ENCODE data around the gene UGT1A7. TPM values are rescaled to one million over a fixed set of nuclear protein-coding genes. Genes with fewer than 3 reads are reported as not detected.

Gene UGT1A7
- total RNA-seq, 4 donors from 2014 or later: not detected

DNA sequence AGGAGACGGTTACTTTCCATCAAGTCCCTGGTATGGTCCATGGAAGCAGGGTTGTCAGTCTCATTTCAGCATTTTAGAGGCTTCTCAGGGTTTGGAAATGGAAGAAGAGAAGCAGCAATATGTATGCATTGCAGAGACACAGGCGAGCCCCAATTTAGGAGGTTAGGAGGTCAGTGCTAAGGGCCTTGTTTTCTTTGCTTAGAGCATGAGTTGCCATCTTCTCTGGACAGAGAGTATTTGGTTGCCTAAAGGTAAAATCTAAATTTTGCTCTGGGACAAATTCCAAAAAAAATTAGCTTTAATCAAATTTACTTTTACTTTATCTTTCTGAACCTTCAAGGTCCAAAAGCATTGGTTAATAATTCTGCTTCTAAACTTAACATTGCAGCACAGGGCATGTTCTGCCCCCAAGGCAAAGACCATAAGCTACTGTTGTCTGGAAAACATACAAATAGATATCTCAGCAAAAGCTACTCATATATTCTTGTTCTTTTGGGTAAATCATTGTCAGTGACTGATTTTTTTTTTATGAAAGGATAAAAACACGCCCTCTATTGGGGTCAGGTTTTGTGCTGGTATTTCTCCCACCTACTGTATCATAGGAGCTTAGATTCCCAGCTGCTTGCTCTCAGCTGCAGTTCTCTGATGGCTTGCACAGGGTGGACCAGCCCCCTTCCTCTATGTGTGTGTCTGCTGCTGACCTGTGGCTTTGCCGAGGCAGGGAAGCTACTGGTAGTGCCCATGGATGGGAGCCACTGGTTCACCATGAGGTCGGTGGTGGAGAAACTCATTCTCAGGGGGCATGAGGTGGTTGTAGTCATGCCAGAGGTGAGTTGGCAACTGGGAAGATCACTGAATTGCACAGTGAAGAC, 10.2 kb upstream of the UGT1A7 start, which contains the start of gene UGT1A9:
Gene UGT1A9 (plus strand): TSS at position 609 of the 872 bp plus-strand sequence. CDS start 37 bp downstream, at position 646.
- Histone ChIP-seq H3K4me3 (no peak within 1 kb of the TSS), H3K4me1 (no peaks in the 10 kb centered on the region), H3K27me3 (no peaks in the 10 kb centered on the region), H3K36me3 (no peaks in the 10 kb centered on the region), H3K27ac (no peak within 1 kb of the TSS), H3K9me3 (no peaks in the 10 kb centered on the region)
- in situ Hi-C loops (cut with MboI; ENCODE audit: low sequenced_read_pairs in 4 of 4): no loop called here
- intact Hi-C loops (cut with DNase I; ENCODE audit: low total_unique reads): no loop called here
- no peak for ATAC-seq
- TF ChIP-seq, protein P1, sequence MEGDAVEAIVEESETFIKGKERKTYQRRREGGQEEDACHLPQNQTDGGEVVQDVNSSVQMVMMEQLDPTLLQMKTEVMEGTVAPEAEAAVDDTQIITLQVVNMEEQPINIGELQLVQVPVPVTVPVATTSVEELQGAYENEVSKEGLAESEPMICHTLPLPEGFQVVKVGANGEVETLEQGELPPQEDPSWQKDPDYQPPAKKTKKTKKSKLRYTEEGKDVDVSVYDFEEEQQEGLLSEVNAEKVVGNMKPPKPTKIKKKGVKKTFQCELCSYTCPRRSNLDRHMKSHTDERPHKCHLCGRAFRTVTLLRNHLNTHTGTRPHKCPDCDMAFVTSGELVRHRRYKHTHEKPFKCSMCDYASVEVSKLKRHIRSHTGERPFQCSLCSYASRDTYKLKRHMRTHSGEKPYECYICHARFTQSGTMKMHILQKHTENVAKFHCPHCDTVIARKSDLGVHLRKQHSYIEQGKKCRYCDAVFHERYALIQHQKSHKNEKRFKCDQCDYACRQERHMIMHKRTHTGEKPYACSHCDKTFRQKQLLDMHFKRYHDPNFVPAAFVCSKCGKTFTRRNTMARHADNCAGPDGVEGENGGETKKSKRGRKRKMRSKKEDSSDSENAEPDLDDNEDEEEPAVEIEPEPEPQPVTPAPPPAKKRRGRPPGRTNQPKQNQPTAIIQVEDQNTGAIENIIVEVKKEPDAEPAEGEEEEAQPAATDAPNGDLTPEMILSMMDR (IDR thresholded peaks at IDR 0.05 in 4 of 5, conservative IDR thresholded peaks at IDR 0.05 in 1 of 5): no peak
- no peak for TF ChIP-seq POLR2A (IDR thresholded peaks at IDR 0.05)
- DNase-seq: no peak

DNA sequence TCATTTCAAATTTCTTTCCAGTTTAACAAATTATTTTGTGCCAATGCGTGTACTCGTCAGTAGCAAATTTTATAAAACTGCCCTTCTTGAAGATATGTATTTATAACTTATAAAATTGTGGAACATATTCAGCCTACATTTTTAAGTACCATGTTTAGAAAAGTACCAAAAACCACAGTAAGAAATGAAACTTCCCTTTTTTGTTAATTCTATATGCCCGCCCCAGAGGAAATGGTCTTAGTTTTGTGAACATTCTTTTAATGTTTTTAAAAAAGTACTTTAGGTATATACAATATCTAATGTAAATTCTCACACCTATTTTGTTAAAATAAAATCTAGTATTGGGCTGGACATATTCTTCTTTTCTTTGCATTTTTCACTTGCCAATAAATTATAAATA, 8.8 kb upstream of the UGT1A7 start:
- no peaks in the 10 kb centered on the region for H3K4me1 ChIP-seq
- no peaks in the 10 kb centered on the region for H3K36me3 ChIP-seq
- no peak for TF ChIP-seq POLR2A (IDR thresholded peaks at IDR 0.05)
- H3K27ac ChIP-seq: no peak overlapping the region
- H3K27me3 ChIP-seq: no peaks in the 10 kb centered on the region
- intact Hi-C loops (cut with DNase I; ENCODE audit: low total_unique reads) (no loop called here), in situ Hi-C loops (cut with MboI; ENCODE audit: low sequenced_read_pairs in 4 of 4) (no loop called here)
- no peak for ATAC-seq
- H3K4me3 ChIP-seq: no peak overlapping the region
- DNase-seq: no peak
- H3K9me3 ChIP-seq: no peaks in the 10 kb centered on the region

DNA sequence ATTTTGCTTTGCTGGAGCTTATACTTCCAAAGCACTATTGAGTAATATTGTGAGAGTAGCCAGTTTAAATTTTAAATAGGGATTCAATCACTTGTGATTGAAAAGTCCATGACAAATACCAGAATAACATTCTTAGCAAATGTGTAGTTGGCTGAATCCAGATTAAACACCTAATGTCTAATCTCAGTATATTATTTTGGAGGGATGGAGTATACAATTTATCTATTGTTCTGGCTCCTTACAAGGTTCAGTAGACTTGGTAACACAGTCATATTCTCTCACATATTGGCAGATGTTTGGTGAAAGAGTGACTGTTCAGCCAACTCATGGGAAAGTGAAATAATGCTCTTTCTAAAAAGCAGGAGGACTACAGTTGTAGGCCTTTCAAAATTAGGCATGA, 7.8 kb upstream of the UGT1A7 start:
- in situ Hi-C loops (cut with MboI; ENCODE audit: low sequenced_read_pairs in 4 of 4) (no loop called here), intact Hi-C loops (cut with DNase I; ENCODE audit: low total_unique reads) (no loop called here)
- H3K4me1 ChIP-seq: no peaks in the 10 kb centered on the region
- no peak for ATAC-seq
- no peaks in the 10 kb centered on the region for H3K27me3 ChIP-seq
- no peak overlapping the region for H3K27ac ChIP-seq
- no peak for DNase-seq
- H3K36me3 ChIP-seq: no peaks in the 10 kb centered on the region
- no peaks in the 10 kb centered on the region for H3K9me3 ChIP-seq
- no peak for TF ChIP-seq POLR2A (IDR thresholded peaks at IDR 0.05)
- TF ChIP-seq, protein P1 (IDR thresholded peaks at IDR 0.05 in 4 of 5, conservative IDR thresholded peaks at IDR 0.05 in 1 of 5): no peak
- H3K4me3 ChIP-seq: no peak overlapping the region

DNA sequence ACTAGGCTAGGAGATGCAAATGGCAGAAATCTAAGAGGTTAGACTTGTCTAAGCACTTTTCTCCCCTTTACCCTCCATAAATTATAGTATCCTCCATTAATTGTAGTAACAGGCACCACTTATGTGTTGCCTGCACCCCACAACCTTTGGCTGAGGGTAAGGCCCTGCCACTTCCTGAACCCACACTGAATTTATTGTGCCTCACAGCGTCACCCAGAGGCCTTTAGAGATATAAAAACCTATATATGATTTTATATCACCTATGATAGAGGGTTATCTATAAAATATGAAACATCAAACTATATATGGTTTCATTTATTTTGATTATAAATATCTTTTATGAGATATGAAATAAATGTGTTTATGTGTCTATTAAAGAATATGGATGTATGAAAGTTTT, 7.4 kb upstream of the UGT1A7 start:
- H3K4me1 ChIP-seq: no peaks in the 10 kb centered on the region
- DNase-seq (no peak), ATAC-seq (no peak)
- no peak overlapping the region for H3K27ac ChIP-seq
- no peak overlapping the region for H3K4me3 ChIP-seq
- TF ChIP-seq, protein P1 (IDR thresholded peaks at IDR 0.05 in 4 of 5, conservative IDR thresholded peaks at IDR 0.05 in 1 of 5): no peak
- TF ChIP-seq POLR2A (IDR thresholded peaks at IDR 0.05): no peak
- intact Hi-C loops (cut with DNase I; ENCODE audit: low total_unique reads) (no loop called here), in situ Hi-C loops (cut with MboI; ENCODE audit: low sequenced_read_pairs in 4 of 4) (no loop called here)
- no peaks in the 10 kb centered on the region for H3K36me3 ChIP-seq
- no peaks in the 10 kb centered on the region for H3K27me3 ChIP-seq
- H3K9me3 ChIP-seq: no peaks in the 10 kb centered on the region

DNA sequence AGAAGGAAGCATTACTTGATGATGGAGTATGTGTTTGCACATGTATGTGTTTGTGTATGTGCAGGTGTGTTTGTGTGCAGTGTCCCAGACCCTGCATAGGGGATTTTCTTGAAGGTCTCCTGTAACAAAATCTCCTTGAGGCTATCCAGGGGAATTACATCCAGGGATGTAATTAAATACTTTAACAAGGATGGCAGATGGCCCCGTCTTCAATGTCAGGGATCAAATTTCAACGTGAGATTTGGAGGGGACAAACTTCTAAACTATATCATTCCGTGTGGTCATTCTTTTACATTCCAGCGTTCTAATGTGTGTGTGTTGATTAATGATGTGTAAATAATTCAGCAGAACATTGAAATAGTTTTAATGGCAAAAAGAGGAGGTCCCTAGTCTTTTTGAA, 6.7 kb upstream of the UGT1A7 start:
- in situ Hi-C loops (cut with MboI; ENCODE audit: low sequenced_read_pairs in 4 of 4): no loop called here
- Histone ChIP-seq H3K27ac (no peak overlapping the region), H3K4me1 (no peaks in the 10 kb centered on the region), H3K9me3 (no peaks in the 10 kb centered on the region), H3K4me3 (no peak overlapping the region), H3K36me3 (no peaks in the 10 kb centered on the region), H3K27me3 (no peaks in the 10 kb centered on the region)
- ATAC-seq (no peak), DNase-seq (no peak)
- intact Hi-C loops (cut with DNase I; ENCODE audit: low total_unique reads): no loop called here
- TF ChIP-seq, protein P1 (IDR thresholded peaks at IDR 0.05 in 4 of 5, conservative IDR thresholded peaks at IDR 0.05 in 1 of 5): no peak
- no peak for TF ChIP-seq POLR2A (IDR thresholded peaks at IDR 0.05)
